NB4 (cell line): ENCODE data around the gene SLC25A26.

Experiments
- DNase-seq: peaks from one replicate; pipeline ENCODE4 v3.0.0; 2010; ENCODE audit warnings: low read depth
- H3K4me3 ChIP-seq: one replicate; pipeline ENCODE4 v1.5.1; 2011; ENCODE audit warnings: mild to moderate bottlenecking, low read depth, low read length, moderate library complexity
- CTCF ChIP-seq: IDR thresholded peaks from one replicate; pipeline ENCODE4 v1.5.1; 2012; ENCODE audit warnings: low read depth, low read length
- MAX ChIP-seq: IDR thresholded peaks from 2 replicates; pipeline ENCODE4 v1.6.1; 2011; ENCODE audit warnings: low read depth, low read length
- MYC ChIP-seq: IDR thresholded peaks from 2 replicates; pipeline ENCODE4 v1.6.1; 2011; ENCODE audit warnings: low read depth, low read length
- POLR2A ChIP-seq: IDR thresholded peaks from 2 replicates; pipeline ENCODE4 v1.6.1; 2011; ENCODE audit warnings: mild to moderate bottlenecking; ENCODE audit not compliant: insufficient read length; ENCODE audit errors: extremely low read depth

SLC25A26 gene

GRCh38 chr3:66365080-66365479 is 144.3 kb downstream of the SLC25A26 start:
- TF ChIP-seq MYC (no peak), MAX (no peak), POLR2A (no peak), CTCF (no peak)

GRCh38 chr3:66366747-66367146 is 145.9 kb downstream of the SLC25A26 start:
- TF ChIP-seq CTCF (no peak), MAX (no peak), POLR2A (no peak), MYC (no peak)
- no peak for DNase-seq
- no peak overlapping the region for H3K4me3 ChIP-seq

More at GRCh38 chr3:66365080-66365479, 144.3 kb downstream of the SLC25A26 start:
- DNase-seq: no peak
- H3K4me3 ChIP-seq: no peak overlapping the region

- TF ChIP-seq POLR2A (no peak), CTCF (no peak), MYC (no peak), MAX (no peak)
- H3K4me3 ChIP-seq: no peak overlapping the region
- DNase-seq: no peak
These were observed 147.2 kb downstream of the SLC25A26 start for GRCh38 chr3:66367979-66368378.

GRCh38 chr3:66370179-66370578 is 149.4 kb downstream of the SLC25A26 start:
- DNase-seq: no peak
- H3K4me3 ChIP-seq: no peak overlapping the region
- TF ChIP-seq POLR2A (no peak), MAX (no peak), MYC (no peak), CTCF (no peak)

- no peak for DNase-seq
- TF ChIP-seq MAX (no peak), CTCF (no peak), POLR2A (no peak)
- no peak overlapping the region for H3K4me3 ChIP-seq
These were observed 150.6 kb downstream of the SLC25A26 start for GRCh38 chr3:66371432-66371831.

- H3K4me3 ChIP-seq: no peak overlapping the region
- no peak for TF ChIP-seq CTCF
- TF ChIP-seq POLR2A: no peak
- no peak for TF ChIP-seq MAX
- no peak for TF ChIP-seq MYC
- no peak for DNase-seq
These were observed 152.0 kb downstream of the SLC25A26 start for GRCh38 chr3:66372681-66373350.
